ENCODE data around the gene ATP11B.

GRCh38 chr3:182962166-182962565 is 168.9 kb downstream of the ATP11B start:
- TF ChIP-seq CTCF (IDR thresholded peaks at IDR 0.05; ENCODE audit: poor library complexity) (no peak), EZH2 (IDR thresholded peaks at IDR 0.05; ENCODE audit: borderline replicate concordance) (no peak), EZH2phosphoT487 (IDR thresholded peaks at IDR 0.05; ENCODE audit: low read depth, severe bottlenecking, unreplicated experiment) (no peak)

Measured in hepatocyte (in vitro differentiated cells).